Cerebellar nuclear complex (tissue), 1 donor: ENCODE results near the gene SLC24A3.

Experiments
- DNase-seq, 2 experiments: peaks; one replicate each; lab custom pipeline; 2025; lab: John Stamatoyannopoulos, UW

SLC24A3 gene

DNA sequence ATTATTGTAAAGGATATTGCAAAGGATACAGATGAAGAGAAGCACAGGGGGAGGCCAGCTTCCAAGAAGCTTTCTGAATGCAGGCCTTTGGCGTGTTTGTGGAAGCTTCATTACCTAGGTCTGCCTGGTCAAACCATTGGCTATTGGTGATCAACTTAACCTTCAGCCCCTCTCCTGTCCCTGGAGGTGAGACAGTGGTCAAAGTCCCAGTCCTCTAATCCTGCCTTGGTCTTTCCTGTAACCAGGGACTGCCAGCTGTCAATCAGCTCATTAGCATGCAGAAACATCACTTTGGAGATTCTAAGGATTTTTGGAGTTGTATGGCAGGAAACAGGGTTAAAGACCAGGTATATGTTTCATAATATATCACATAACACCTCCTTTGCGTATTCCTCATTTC, 558.6 kb downstream of the SLC24A3 start:
- DNase-seq = no peak
